SU-DHL-6 (cell line): Measurements from ENCODE around the gene RAMP3.

ENCODE experiments used
- CTCF ChIP-seq: fragments of 200-600 bp; sonication (generic); IDR thresholded peaks from one replicate; pipeline ENCODE4 v1.5.1; 2017; ENCODE audit warnings: antibody characterized with exemption, mild to moderate bottlenecking, low read length, moderate library complexity; ENCODE audit not compliant: insufficient read depth, poor library complexity, severe bottlenecking
- EZH2phosphoT487 ChIP-seq: fragments of 200-600 bp; sonication (generic), shearing (Covaris generic); conservative IDR thresholded peaks from 2 replicates; pipeline ENCODE4 v1.6.1; 2018; ENCODE audit warnings: mild to moderate bottlenecking, antibody characterized with exemption, low read length, moderate library complexity, mixed read lengths

- TF ChIP-seq CTCF (no peak), EZH2phosphoT487 (no peak)
Observed at GRCh38 chr7:45203936-45204445, 46.4 kb downstream of the RAMP3 start.
